MM.1S (cell line): Measurements from ENCODE around the gene COL21A1.

Experiments used
- DNase-seq: peaks from one replicate; pipeline ENCODE4 v3.0.0-alpha.2; 2015
- H2AFZ ChIP-seq: fragments of 300-600 bp; sonication (generic); 2 replicates; pipeline ENCODE4 v1.6.0; 2016; ENCODE audit warnings: antibody characterized with exemption, low read length
- H3F3A ChIP-seq: fragments of 300-600 bp; sonication (generic); 2 replicates; pipeline ENCODE4 v1.6.1; 2016; ENCODE audit warnings: mild to moderate bottlenecking, antibody characterized with exemption, low read length, moderate library complexity, mixed read lengths; ENCODE audit not compliant: insufficient read depth
- H3K27ac ChIP-seq: fragments of 300-600 bp; sonication (generic); 2 replicates; pipeline ENCODE4 v1.5.1; 2016; ENCODE audit warnings: mild to moderate bottlenecking, low read length
- H3K27me3 ChIP-seq: fragments of 300-600 bp; sonication (generic); replicated peaks from 2 replicates; pipeline ENCODE4 v1.6.0; 2016; ENCODE audit warnings: low read length; ENCODE audit not compliant: insufficient read depth
- H3K36me3 ChIP-seq: fragments of 300-600 bp; sonication (generic); replicated peaks from 2 replicates; pipeline ENCODE4 v1.6.1; 2016; ENCODE audit warnings: mild to moderate bottlenecking, low read length, mixed read lengths; ENCODE audit not compliant: insufficient read depth
- H3K4me1 ChIP-seq: fragments of 300-600 bp; sonication (generic); 2 replicates; pipeline ENCODE4 v1.6.1; 2016; ENCODE audit warnings: low read length, mixed read lengths
- H3K4me2 ChIP-seq: fragments of 300-600 bp; sonication (generic); 2 replicates; pipeline ENCODE4 v1.6.0; 2016; ENCODE audit warnings: low read depth, low read length
- H3K4me3 ChIP-seq: fragments of 300-600 bp; sonication (generic); 2 replicates; pipeline ENCODE4 v1.5.1; 2016; ENCODE audit warnings: low read length, mixed read lengths
- H3K79me2 ChIP-seq: fragments of 300-600 bp; sonication (generic); 2 replicates; pipeline ENCODE4 v1.6.1; 2016; ENCODE audit warnings: mixed run types, low read length, mixed read lengths
- H3K9ac ChIP-seq: fragments of 300-600 bp; sonication (generic); 2 replicates; pipeline ENCODE4 v1.6.1; 2016; ENCODE audit warnings: low read length, mixed read lengths
- H3K9me2 ChIP-seq: fragments of 300-600 bp; sonication (generic); replicated peaks from 2 replicates; pipeline ENCODE4 v1.6.1; 2016; ENCODE audit warnings: mild to moderate bottlenecking, low read length, mixed read lengths; ENCODE audit not compliant: insufficient read depth
- H3K9me3 ChIP-seq: fragments of 300-600 bp; sonication (generic); replicated peaks from 2 replicates; pipeline ENCODE4 v1.6.1; 2016; ENCODE audit warnings: mild to moderate bottlenecking, low read length, mixed read lengths; ENCODE audit not compliant: insufficient read depth
- H4K20me1 ChIP-seq: fragments of 300-600 bp; sonication (generic); 2 replicates; pipeline ENCODE4 v1.6.1; 2016; ENCODE audit warnings: mild to moderate bottlenecking, low read length, moderate library complexity, mixed read lengths; ENCODE audit not compliant: insufficient read depth
- EZH2 ChIP-seq: fragments of 300-600 bp; sonication (generic); optimal IDR thresholded peaks from 2 replicates; pipeline ENCODE3; 2017; ENCODE audit warnings: low read depth, mild to moderate bottlenecking, antibody characterized with exemption, low read length, mixed read lengths
- EZH2phosphoT487 ChIP-seq: fragments of 300-600 bp; sonication (generic); IDR thresholded peaks from 2 replicates; pipeline ENCODE4 v1.6.1; 2018; ENCODE audit warnings: antibody characterized with exemption, low read length
- TF ChIP-seq, protein P1 (sequence below): fragments of 300-600 bp; sonication (generic); IDR thresholded peaks from 2 replicates; pipeline ENCODE4 v1.5.1; 2016; ENCODE audit warnings: antibody characterized with exemption, low read length, mixed read lengths

COL21A1 gene

DNA sequence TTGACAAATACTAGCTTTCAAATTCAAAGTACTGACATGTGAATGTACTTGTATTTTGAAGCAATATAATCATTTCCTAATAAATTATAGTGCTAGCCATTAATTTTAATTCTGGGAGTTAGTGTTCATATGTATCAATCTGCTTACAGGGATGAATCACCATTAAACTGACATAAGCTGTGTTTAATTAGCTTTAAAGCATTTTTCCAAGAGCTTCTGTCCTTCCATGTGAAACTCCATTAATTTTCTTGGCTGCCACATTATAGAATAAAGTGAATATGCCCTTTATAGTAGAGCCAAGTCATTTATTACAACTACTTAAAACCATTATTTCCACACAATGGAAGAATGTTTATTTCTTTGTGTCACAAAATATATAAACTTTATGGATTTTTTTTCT lies 150.8 kb downstream of the COL21A1 start:
- no peaks in the 10 kb centered on the region for H3K36me3 ChIP-seq

DNA sequence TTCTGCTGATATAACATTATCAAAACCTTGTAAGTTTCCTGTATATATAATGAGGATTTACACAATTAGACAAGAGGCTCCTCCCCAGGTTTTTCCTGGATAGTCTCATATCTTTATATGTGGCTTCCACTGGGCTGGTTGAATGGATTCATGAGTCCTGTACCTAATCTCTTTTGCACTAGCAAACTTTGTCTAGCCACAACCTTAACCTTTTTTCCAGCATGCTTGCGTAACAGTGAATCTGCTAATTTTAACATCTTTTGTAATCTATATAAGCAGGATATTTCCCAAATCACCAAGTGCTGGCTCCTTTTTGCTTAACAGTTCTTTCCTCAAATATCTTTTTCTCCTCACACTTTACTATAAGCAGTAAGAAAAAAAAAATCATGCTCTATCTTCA lies 153.6 kb downstream of the COL21A1 start:
- H3K79me2 ChIP-seq: no peaks in the 10 kb centered on the region
- H4K20me1 ChIP-seq: no peaks in the 10 kb centered on the region
- no peaks in the 10 kb centered on the region for H3F3A ChIP-seq
- no peak for DNase-seq
- H2AFZ ChIP-seq: no peak overlapping the region
- H3K27ac ChIP-seq: no peak overlapping the region
- no peaks in the 10 kb centered on the region for H3K9me3 ChIP-seq
- H3K4me3 ChIP-seq: no peak overlapping the region
- no peaks in the 10 kb centered on the region for H3K36me3 ChIP-seq
- no peaks in the 10 kb centered on the region for H3K27me3 ChIP-seq
- H3K9ac ChIP-seq: no peak overlapping the region
- H3K9me2 ChIP-seq: no peaks in the 10 kb centered on the region
- TF ChIP-seq, protein P1, sequence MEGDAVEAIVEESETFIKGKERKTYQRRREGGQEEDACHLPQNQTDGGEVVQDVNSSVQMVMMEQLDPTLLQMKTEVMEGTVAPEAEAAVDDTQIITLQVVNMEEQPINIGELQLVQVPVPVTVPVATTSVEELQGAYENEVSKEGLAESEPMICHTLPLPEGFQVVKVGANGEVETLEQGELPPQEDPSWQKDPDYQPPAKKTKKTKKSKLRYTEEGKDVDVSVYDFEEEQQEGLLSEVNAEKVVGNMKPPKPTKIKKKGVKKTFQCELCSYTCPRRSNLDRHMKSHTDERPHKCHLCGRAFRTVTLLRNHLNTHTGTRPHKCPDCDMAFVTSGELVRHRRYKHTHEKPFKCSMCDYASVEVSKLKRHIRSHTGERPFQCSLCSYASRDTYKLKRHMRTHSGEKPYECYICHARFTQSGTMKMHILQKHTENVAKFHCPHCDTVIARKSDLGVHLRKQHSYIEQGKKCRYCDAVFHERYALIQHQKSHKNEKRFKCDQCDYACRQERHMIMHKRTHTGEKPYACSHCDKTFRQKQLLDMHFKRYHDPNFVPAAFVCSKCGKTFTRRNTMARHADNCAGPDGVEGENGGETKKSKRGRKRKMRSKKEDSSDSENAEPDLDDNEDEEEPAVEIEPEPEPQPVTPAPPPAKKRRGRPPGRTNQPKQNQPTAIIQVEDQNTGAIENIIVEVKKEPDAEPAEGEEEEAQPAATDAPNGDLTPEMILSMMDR: no peak
- TF ChIP-seq EZH2phosphoT487 (no peak), EZH2 (no peak)
- no peak overlapping the region for H3K4me2 ChIP-seq
- H3K4me1 ChIP-seq: no peaks in the 10 kb centered on the region

More for the DNA sequence above, 150.8 kb downstream of the COL21A1 start:
- Histone ChIP-seq H3K79me2 (no peaks in the 10 kb centered on the region), H3K27me3 (no peaks in the 10 kb centered on the region), H3K27ac (no peak overlapping the region), H3K9me2 (no peaks in the 10 kb centered on the region), H3K4me2 (no peak overlapping the region), H4K20me1 (no peaks in the 10 kb centered on the region), H2AFZ (no peak overlapping the region), H3F3A (no peaks in the 10 kb centered on the region), H3K9ac (no peak overlapping the region), H3K4me3 (no peak overlapping the region), H3K9me3 (no peaks in the 10 kb centered on the region), H3K4me1 (no peaks in the 10 kb centered on the region)
- TF ChIP-seq EZH2phosphoT487 (no peak), EZH2 (no peak)
- TF ChIP-seq, protein P1: no peak
- DNase-seq: no peak

DNA sequence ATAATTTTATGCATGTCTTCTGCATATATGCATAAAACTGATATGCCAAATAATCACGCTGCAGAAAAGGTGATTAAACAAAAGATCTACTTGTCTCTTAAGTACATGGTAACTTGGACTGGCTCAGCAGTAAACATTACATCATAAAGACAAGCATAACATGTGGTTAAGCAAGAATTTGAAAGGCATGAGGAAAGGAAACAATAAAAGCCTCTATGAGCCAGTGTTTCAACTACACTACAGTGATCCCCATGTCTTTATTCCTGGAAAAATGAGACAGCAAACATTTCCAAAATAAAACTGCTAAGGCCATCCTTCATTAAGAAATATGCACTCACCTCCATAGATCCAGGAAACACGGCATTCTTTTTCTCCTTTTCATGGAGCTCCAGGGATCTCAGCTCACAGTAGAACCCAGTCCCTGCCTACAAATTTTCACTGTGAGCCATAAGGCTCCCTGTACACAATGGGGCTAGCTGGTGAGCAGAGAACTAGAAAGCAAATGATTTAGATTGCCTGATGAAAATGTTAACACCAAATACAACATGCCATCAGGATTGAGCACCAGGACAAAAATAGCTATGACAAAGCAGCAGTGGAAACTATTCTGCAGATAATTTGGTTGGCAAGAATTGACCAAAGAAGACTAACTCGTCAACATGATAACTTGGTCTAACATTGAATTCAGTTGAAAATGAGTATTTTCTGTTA lies 156.1 kb downstream of the COL21A1 start:
- H3K4me1 ChIP-seq: no peaks in the 10 kb centered on the region
- no peak overlapping the region for H3K27ac ChIP-seq
- H2AFZ ChIP-seq: no peak overlapping the region
- no peak for DNase-seq
- no peaks in the 10 kb centered on the region for H3K27me3 ChIP-seq
- H3K79me2 ChIP-seq: no peaks in the 10 kb centered on the region
- H4K20me1 ChIP-seq: no peaks in the 10 kb centered on the region
- no peak overlapping the region for H3K9ac ChIP-seq
- H3K36me3 ChIP-seq: no peaks in the 10 kb centered on the region
- H3K9me3 ChIP-seq: no peaks in the 10 kb centered on the region
- H3K9me2 ChIP-seq: no peaks in the 10 kb centered on the region
- H3K4me2 ChIP-seq: no peak overlapping the region
- H3F3A ChIP-seq: no peaks in the 10 kb centered on the region
- no peak for TF ChIP-seq EZH2phosphoT487
- TF ChIP-seq, protein P1: no peak
- no peak for TF ChIP-seq EZH2
- H3K4me3 ChIP-seq: no peak overlapping the region
